Measurements from ENCODE around the gene PIK3C2B. TPM values are rescaled to one million over a fixed set of nuclear protein-coding genes. Genes with fewer than 3 reads are reported as not detected.
"Not testable (repeated sequence)": the region's sequence is repeated elsewhere in the genome, so short reads cannot be mapped to it uniquely, and the experiment has no call there.

The PIK3C2B gene
- total RNA-seq, 2 donors from 2014 or later: 13.1 to 19.4 TPM

- Histone ChIP-seq H3K27ac (no peak overlapping the region), H3K9me3 (no peaks in the 10 kb centered on the region), H3K27me3 (no peaks in the 10 kb centered on the region), H3K36me3 (peaks cover 84% of the 10 kb centered on the region), H3K4me3 (no peak overlapping the region), H3K4me1 (no peaks in the 10 kb centered on the region)
- no peak for DNase-seq (ENCODE audit: low spot score)
- TF ChIP-seq CTCF (IDR thresholded peaks at IDR 0.05): no peak
These were observed 34.8 kb upstream of the PIK3C2B start for GRCh38 chr1:204529371-204529895.

- TF ChIP-seq CTCF (IDR thresholded peaks at IDR 0.05): no peak
- no peak for DNase-seq (ENCODE audit: low spot score)
- H3K27ac ChIP-seq: no peak overlapping the region
- H3K4me3 ChIP-seq: no peak overlapping the region
- no peaks in the 10 kb centered on the region for H3K4me1 ChIP-seq
- peaks cover 76% of the 10 kb centered on the region for H3K36me3 ChIP-seq
- no peaks in the 10 kb centered on the region for H3K9me3 ChIP-seq
- H3K27me3 ChIP-seq: no peaks in the 10 kb centered on the region
These were observed 34.1 kb upstream of the PIK3C2B start for GRCh38 chr1:204528677-204529076.

- H3K4me3 ChIP-seq: no peak overlapping the region
- H3K27me3 ChIP-seq: no peaks in the 10 kb centered on the region
- H3K9me3 ChIP-seq: no peaks in the 10 kb centered on the region
- no peak overlapping the region for H3K27ac ChIP-seq
- H3K36me3 ChIP-seq: peaks cover 73% of the 10 kb centered on the region
- no peak for DNase-seq (ENCODE audit: low spot score)
- no peak for TF ChIP-seq CTCF (IDR thresholded peaks at IDR 0.05)
- no peaks in the 10 kb centered on the region for H3K4me1 ChIP-seq
These were observed 33.6 kb upstream of the PIK3C2B start for GRCh38 chr1:204528241-204528640.

- Histone ChIP-seq H3K36me3 (peaks cover 42% of the 10 kb centered on the region), H3K4me1 (peaks cover 0 to 15% of the 10 kb centered on the region in 2 donors), H3K27ac (no peak overlapping the region), H3K9me3 (no peaks in the 10 kb centered on the region), H3K27me3 (no peaks in the 10 kb centered on the region), H3K4me3 (no peak overlapping the region)
- no peak for DNase-seq (ENCODE audit: low spot score)
- TF ChIP-seq CTCF (IDR thresholded peaks at IDR 0.05): no peak
These were observed 30.4 kb upstream of the PIK3C2B start for GRCh38 chr1:204524986-204525385.

GRCh38 chr1:204523605-204524215, 29.1 kb upstream of the PIK3C2B start:
- no peaks in the 10 kb centered on the region for H3K9me3 ChIP-seq
- no peak overlapping the region for H3K4me3 ChIP-seq
- no peak for TF ChIP-seq CTCF (IDR thresholded peaks at IDR 0.05)
- H3K36me3 ChIP-seq: peaks cover 29% of the 10 kb centered on the region
- H3K27me3 ChIP-seq: no peaks in the 10 kb centered on the region
- peaks cover 0 to 20% of the 10 kb centered on the region in 2 donors for H3K4me1 ChIP-seq
- DNase-seq (ENCODE audit: low spot score): no peak
- H3K27ac ChIP-seq: no peak overlapping the region

GRCh38 chr1:204521941-204522521, 27.4 kb upstream of the PIK3C2B start:
- not testable (repeated sequence) for H3K27ac ChIP-seq; DNase-seq (ENCODE audit: low spot score); H3K9me3 ChIP-seq; H3K27me3 ChIP-seq; H3K4me3 ChIP-seq
- Histone ChIP-seq H3K36me3 (peaks cover 18% of the 10 kb centered on the region), H3K4me1 (peaks cover 0 to 37% of the 10 kb centered on the region in 2 donors)

Data from right atrium auricular region (tissue), 2 donors.